Posterior cingulate gyrus (tissue), 11 donors: Measurements from ENCODE around the gene TNFRSF21.
A peak's percentile ranks its signal among the peaks of the same experiment; 100 is the strongest.
"Not testable (repeated sequence)": the region's sequence is repeated elsewhere in the genome, so short reads cannot be mapped to it uniquely, and the experiment has no call there.

Source experiments
- DNase-seq, 10 donors: peaks; one replicate each; pipeline versions ENCODE4 v3.0.0 to v3.0.0-alpha.2; 2020 to 2021; ENCODE audit warnings: mixed read lengths in 3 of 10
- intact Hi-C: fragments of 100-400 bp; cut with DNase I; formaldehyde crosslinking; loops from one replicate; pipeline ENCODE4 v1.15.1; 2023

Gene TNFRSF21

GRCh38 chr6:47235421-47235820 is 74.3 kb downstream of the TNFRSF21 start:
- DNase-seq, result no peak
- intact Hi-C loops, result loop anchor here (10.0 kb wide), 1 partner anchor 49 kb away; no protein-coding TSS in a partner anchor

GRCh38 chr6:47234266-47234933 is 75.3 kb downstream of the TNFRSF21 start:
- DNase-seq, result peak in 1 of 10 donors; percentile 41
- intact Hi-C loops, result loop anchor here (10.0 kb wide), 1 partner anchor 50 kb away; no protein-coding TSS in a partner anchor

DNA sequence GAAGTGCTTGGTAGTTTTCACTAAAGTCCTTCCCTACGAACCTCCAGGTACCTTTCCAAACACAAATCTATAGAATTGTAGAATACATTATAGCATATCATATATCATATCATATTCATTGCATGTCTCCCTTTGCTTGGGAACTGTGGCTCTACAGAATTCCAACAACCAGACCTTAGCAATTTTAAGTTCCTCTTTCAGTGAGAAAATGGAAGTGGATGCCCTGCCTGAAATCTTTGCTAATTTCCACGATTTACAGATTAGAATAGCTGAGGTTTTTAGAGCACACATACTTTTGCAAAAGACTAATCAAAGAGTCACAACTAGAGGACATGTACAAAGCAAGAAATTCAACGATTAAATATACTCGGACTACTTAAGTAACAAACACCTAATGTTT is 78.6 kb downstream of the TNFRSF21 start:
- no peak for DNase-seq
- intact Hi-C loops, result loop anchor here (10.0 kb wide), 1 partner anchor 54 kb away; no protein-coding TSS in a partner anchor

DNA sequence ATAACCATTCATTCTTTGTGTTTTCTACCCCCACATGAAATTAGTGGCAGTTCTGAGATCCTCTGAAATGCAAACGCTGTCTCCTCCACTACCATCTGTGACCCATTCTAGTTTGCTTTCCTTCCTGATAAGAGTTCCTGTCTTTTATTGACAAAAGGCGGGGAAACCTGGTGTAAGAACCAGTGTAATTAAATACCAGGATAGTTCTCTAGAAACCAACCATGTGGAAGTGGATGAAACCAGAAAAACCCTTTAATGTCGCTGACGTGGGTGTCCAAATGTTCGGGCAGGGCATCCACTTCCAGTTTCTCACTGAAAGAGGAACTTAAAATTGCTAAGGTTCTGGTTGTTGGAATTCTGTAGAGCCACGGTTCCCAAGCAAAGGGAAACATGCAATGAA is 79.1 kb downstream of the TNFRSF21 start:
- DNase-seq, result peak in 1 of 10 donors; percentile 62
- intact Hi-C loops, result loop anchor here (10.0 kb wide), 1 partner anchor 54 kb away; no protein-coding TSS in a partner anchor

- intact Hi-C loops, result no loop called here
- no peak for DNase-seq
These were observed 80.5 kb downstream of the TNFRSF21 start for GRCh38 chr6:47229255-47229654.

DNA sequence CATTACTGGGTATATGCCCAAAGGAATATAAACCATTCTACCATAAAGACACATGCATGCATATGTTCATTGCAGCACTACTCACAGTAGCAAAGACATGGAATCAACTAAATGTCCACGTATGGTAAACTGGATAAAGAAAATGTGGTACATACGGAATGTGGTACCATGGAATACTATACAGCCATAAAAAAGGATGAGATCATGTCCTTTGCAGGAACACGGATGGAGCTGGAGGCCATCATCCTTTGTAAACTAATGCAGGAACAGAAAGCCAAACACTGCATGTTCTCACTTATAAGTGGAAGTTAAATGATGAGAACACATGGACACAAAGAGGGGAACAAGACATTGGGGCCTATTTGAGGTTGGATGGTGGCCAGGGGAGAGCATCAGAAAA is 81.6 kb downstream of the TNFRSF21 start:
- intact Hi-C loops, DNase-seq: not testable (repeated sequence)

DNA sequence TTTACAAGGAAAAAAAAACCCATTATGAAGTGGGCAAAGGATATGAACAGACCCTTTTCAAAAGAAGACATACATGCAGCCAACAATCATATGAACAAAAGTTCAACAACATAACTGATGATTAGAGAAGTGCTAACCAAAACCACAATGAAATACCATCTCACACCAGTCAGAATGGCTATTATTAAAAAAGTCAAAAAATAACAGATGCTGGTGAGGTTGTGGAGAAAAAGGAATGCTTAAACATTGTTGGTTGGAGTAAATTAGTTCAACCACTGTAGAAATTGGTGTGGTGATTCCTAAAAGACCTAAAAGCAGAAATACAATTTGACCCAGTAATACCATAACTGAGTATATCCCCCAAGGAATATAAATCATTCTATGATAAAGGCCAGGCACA is 86.5 kb downstream of the TNFRSF21 start:
- intact Hi-C loops, DNase-seq: not testable (repeated sequence)

DNA sequence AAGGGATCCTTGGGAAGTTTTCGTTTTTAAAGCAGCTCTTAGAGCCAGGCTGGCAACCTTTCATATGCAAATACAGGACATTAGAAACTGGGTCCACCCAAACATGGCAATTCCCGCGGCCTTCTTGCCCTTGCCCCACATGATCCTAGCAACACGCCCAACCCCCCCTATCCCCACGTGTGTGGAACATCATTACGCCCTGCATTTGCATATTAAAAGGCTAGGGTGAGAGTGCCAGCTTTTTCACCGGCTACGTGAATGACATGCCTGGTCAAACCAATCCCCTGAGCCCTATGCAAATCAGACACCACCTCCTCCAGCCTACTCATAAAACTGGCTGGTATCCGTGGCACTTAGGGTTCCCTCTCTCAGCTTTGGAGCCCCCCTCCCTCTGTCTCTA is 88.1 kb downstream of the TNFRSF21 start:
- peak in 2 of 10 donors; percentile 52 to 68 for DNase-seq
- intact Hi-C loops, result no loop called here

DNA sequence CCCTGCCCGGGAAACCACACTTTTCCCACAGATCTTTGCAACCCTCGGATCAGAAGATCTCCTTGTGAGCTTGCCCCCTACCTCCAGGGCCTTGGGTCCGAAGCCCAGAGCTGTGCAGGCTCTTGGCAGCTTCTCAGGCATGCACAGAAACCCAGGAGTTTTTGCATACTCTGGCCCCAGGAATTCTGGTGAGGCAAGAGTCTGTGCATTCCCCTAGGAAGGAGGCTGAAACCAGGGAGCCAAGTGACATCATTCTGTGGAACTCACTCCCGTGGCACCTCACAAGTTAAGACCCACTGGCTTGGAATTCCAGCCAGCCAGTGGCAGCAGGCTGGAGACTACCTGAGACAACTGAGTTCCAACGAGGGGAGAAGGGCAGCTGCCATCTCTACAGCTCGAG is 100.1 kb downstream of the TNFRSF21 start:
- intact Hi-C loops, result no loop called here
- DNase-seq, result peak in 1 of 10 donors; percentile 49

DNA sequence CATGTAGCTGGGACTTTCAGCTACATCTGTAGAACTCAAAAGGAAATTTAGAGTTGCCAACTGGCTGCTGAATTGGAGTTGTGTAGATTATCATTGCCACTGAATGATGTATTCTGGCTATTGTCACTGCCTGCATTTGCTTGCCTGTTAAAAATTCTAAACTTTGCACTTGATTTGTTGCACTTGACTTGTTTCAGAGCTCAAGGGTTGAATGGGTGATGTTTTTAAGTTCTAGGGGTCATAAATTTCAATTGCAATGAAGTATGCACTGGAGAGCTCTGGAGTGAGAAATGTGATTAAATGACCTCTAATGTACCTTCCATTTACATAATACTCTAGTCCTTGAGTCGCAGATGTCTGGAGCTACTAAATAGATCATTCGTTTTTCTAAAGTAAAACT is 102.4 kb downstream of the TNFRSF21 start:
- DNase-seq, result no peak
- intact Hi-C loops, result no loop called here

DNA sequence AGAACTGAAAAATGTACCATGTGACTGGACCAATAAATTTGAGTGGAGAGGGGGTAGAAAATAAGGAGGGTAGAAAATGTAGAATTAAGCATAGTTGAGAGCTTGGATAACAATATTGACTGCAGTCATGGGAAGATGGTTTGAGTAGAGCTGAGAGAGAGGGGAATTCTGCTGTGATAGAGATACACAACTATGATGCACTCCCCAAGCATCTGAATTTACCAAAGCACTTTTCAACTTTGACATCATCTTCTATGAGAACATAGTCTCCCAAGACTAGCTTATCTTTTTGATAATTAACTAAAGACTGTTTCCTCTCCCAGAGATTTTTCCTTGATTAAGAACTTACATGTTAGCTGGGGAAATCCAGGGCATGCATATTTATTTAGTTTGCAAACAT is 103.1 kb downstream of the TNFRSF21 start:
- intact Hi-C loops, result no loop called here
- no peak for DNase-seq

GRCh38 chr6:47203938-47204611 is 105.6 kb downstream of the TNFRSF21 start:
- intact Hi-C loops, result no loop called here

GRCh38 chr6:47203266-47203937 is 106.3 kb downstream of the TNFRSF21 start:
- intact Hi-C loops, result no loop called here
- DNase-seq, result no peak

More at GRCh38 chr6:47203938-47204611, 105.6 kb downstream of the TNFRSF21 start:
- DNase-seq, result peak in 1 of 10 donors; percentile 58

GRCh38 chr6:47202644-47203205 is 107.0 kb downstream of the TNFRSF21 start:
- DNase-seq, result no peak
- intact Hi-C loops, result no loop called here

- no peak for DNase-seq
- intact Hi-C loops, result no loop called here
These were observed 109.0 kb downstream of the TNFRSF21 start for GRCh38 chr6:47200536-47201334.

DNA sequence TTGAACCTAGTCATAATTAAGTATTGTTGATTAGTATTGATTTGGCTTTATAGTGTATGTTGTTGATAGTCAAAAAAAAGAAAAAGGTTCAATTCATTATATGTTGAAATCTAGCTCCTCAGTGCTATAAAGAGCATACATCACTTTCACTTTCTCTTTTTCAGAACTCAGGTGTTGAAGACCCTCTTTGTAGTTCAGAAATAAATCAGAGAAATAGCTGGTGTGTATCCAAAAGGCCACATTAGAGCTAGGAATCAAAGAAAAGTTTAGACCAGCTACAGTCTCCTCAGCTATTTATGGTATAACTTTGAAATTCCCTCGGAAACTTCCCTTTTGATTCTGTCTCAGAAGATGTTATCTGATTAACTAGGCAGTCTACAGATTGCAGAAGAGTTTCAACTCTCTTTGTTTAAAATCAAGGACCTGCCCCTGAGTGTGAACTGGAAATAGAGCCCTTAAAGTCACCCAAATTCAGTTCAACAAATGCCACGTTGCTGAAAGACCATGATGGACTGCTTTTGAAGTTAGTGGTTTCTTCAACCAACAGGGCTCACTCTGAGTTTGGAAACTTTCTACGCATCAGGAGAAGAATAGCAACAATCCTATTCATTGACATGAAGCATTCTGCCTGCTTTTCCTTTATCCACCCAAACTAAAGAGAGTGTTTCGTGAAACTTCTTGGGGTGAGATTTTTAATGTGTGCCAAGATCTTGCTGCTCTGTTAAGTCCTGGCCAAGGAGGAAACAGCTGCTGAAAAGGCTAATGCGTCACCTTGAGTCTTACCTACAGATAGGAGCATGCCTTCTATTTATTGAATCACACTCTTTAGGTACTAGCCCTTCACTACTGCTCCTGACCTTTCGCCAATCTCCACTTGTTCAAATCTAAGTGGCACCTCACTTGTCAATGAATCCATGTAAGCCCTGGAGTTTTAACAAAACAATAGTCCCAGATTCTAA is 111.7 kb downstream of the TNFRSF21 start:
- intact Hi-C loops, result no loop called here
- no peak for DNase-seq

GRCh38 chr6:47196113-47196512 is 113.6 kb downstream of the TNFRSF21 start:
- DNase-seq, result no peak
- intact Hi-C loops, result no loop called here

GRCh38 chr6:47195011-47195650 is 114.6 kb downstream of the TNFRSF21 start:
- no peak for DNase-seq
- intact Hi-C loops, result no loop called here
